ENCODE measurements around the gene ERVMER34-1. TPM values are rescaled to one million over a fixed set of nuclear protein-coding genes. Genes with fewer than 3 reads are reported as not detected.

The ERVMER34-1 gene
- total and polyA plus RNA-seq, 11 donors = 2.2 to 6.8 (median 4.6) TPM

DNA sequence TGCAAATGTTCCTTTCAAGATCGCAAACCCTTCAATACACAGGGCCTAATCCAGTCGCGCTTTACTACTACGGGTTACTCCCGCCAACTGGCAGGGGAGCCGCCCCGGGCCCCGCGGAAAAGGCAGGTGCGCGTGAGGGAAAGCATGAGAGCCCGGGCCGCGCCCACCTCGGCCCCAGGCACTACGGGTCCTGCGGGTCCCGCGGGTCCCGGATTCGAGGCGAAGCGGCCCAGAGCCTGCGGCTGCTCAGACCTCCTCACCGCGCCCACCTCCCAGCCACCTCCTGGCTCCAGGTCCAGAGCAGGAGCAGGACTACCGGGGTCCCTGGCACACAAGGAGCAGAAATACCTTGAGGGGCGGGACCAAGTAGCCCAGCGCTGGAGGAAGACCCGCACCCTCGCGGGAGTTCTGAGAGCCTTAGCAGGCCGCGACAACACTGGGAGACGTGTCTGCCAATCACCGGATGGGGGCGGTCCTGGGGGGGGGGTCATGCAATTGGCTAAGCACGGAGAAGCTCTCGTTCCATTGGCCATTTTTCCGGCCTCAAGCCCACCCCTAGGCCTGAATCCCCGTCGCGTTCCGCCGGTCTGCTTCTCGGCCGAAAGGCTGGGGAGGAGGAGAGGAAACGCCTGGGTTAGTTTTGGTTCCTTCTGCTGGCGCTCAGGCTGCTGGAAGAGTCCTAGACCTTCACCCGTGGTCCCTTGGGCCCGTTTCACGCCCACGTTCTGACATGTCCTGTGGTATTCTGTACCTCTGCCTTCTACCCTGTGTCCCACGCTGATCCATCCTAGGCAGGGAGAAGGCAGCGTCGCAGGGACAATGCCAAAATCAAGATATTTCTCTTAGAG lies 29.0 kb downstream of the ERVMER34-1 start:
- TF ChIP-seq, protein P1, sequence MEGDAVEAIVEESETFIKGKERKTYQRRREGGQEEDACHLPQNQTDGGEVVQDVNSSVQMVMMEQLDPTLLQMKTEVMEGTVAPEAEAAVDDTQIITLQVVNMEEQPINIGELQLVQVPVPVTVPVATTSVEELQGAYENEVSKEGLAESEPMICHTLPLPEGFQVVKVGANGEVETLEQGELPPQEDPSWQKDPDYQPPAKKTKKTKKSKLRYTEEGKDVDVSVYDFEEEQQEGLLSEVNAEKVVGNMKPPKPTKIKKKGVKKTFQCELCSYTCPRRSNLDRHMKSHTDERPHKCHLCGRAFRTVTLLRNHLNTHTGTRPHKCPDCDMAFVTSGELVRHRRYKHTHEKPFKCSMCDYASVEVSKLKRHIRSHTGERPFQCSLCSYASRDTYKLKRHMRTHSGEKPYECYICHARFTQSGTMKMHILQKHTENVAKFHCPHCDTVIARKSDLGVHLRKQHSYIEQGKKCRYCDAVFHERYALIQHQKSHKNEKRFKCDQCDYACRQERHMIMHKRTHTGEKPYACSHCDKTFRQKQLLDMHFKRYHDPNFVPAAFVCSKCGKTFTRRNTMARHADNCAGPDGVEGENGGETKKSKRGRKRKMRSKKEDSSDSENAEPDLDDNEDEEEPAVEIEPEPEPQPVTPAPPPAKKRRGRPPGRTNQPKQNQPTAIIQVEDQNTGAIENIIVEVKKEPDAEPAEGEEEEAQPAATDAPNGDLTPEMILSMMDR (IDR thresholded peaks at IDR 0.05) = peak in 3 of 12 donors; percentile 9 to 32 (median 13)
- TF ChIP-seq POLR2A (IDR thresholded peaks at IDR 0.05) = peak in 1 of 2 donors; percentile 80
- no peaks in the 10 kb centered on the region for H3K9me3 ChIP-seq
- peaks cover 0 to 16% (median 2%) of the 10 kb centered on the region in 12 donors for H3K4me1 ChIP-seq
- peak; percentile 98 to 99 (median 98) for ATAC-seq
- intact Hi-C loops (cut with DNase I) = loop anchor here in 6 of 10 donors (1.0 to 10.0 kb wide), 7 partner anchors 63 to 263 kb away; partner anchors contain the start of genes RASL11B (in 3 of the 6) and USP46 (in 2 of the 6)
- H3K36me3 ChIP-seq = peaks cover 0 to 25% (median 9%) of the 10 kb centered on the region in 9 donors
- WGBS, 4 donors = 0 to 1% (median 1%) methylated on average over 36 to 56 of the region's 56 CpGs
- peak; percentile 95 to 97 (median 95) for DNase-seq
- H3K4me3 ChIP-seq = peak overlapping the region; percentile 62 to 96 (median 78)
- no peaks in the 10 kb centered on the region for H3K27me3 ChIP-seq
- H3K27ac ChIP-seq = peak overlapping the region; percentile 80 to 97 (median 92)

DNA sequence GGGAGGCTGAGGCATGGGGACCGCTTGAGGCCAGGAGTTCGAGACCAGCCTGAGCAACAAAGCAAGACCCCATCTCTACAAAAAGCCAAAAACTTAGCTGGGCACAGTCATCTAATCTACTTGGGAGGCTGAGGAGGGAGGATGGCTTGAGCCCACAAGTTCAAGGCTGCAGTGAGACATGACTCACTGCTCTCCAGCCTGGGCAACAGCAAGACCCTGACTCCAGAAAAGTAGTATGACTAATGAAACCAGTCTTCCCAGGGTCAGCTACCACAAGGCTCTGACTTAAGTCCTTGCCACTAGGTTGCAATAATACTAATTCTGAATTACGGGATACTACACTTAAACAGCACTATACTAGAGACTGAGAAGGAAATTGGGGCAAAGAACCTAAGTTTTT lies 33.1 kb downstream of the ERVMER34-1 start:
- Histone ChIP-seq H3K4me1 (peaks cover 6 to 39% (median 24%) of the 10 kb centered on the region in 12 donors), H3K4me3 (no peak overlapping the region), H3K27ac (no peak overlapping the region), H3K36me3 (peaks cover 0 to 59% (median 26%) of the 10 kb centered on the region in 9 donors), H3K9me3 (no peaks in the 10 kb centered on the region), H3K27me3 (no peaks in the 10 kb centered on the region)
- TF ChIP-seq, protein P1 (IDR thresholded peaks at IDR 0.05) = no peak
- no peak for TF ChIP-seq POLR2A (IDR thresholded peaks at IDR 0.05)
- intact Hi-C loops (cut with DNase I) = loop anchor here in 5 of 10 donors (10.0 kb wide), 5 partner anchors 53 to 267 kb away; partner anchors contain the start of gene RASL11B (in 2 of the 5)
- no peak for ATAC-seq
- WGBS, 4 donors = 89 to 96% (median 95%) methylated on average over 3 of the region's 3 CpGs
- DNase-seq = no peak

DNA sequence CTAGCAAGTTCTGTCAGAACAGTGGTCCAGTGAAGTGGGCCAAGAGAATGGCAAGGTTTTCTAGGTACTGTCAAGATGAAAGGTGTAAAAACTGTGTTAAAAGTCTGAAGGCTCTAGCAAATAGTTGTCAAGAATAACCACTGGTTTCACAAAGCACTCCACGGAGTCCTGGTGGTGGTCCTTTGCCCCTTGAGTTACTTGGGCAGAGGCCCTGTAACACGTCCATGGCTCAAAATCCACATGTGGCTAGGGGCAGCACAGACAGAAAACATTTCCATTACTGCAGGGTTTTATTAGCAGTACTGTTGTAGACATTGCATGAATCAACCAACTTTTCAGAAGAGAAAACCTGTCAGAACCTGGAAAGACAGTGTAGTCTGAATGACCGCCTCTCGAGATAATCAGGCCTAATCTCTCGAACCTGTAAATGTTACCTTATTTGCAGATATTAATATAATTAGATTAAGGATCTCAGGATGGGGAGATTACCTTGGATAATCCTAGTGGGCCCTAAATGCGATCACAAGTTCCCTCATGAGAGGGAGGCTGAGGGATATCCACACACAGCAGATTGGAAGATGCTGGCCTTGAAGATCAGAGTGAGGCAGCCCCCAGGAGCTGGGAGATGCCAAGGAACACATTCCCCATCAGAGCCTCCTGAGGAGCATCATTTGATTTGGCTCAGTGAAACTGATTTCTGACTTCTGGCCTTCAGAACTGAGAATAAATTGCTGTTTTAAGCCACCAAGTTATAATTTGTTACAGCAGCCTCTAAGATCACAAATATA lies 34.7 kb downstream of the ERVMER34-1 start:
- no peak overlapping the region for H3K27ac ChIP-seq

More for the DNA sequence above, 34.7 kb downstream of the ERVMER34-1 start:
- 77 to 88% (median 86%) methylated on average over 6 of the region's 6 CpGs for WGBS, 4 donors
- Histone ChIP-seq H3K36me3 (peaks cover 0 to 59% (median 26%) of the 10 kb centered on the region in 9 donors), H3K27me3 (no peaks in the 10 kb centered on the region), H3K9me3 (no peaks in the 10 kb centered on the region), H3K4me3 (no peak overlapping the region), H3K4me1 (peaks cover 6 to 35% (median 25%) of the 10 kb centered on the region in 12 donors)
- TF ChIP-seq, protein P1 (IDR thresholded peaks at IDR 0.05) = no peak
- TF ChIP-seq POLR2A (IDR thresholded peaks at IDR 0.05) = no peak
- ATAC-seq (no peak), DNase-seq (no peak)
- intact Hi-C loops (cut with DNase I) = loop anchor here in 5 of 10 donors (10.0 kb wide), 5 partner anchors 52 to 268 kb away; partner anchors contain the start of gene RASL11B (in 2 of the 5)

Measured in heart left ventricle (tissue), 16 donors.